Measurements from ENCODE around the gene CDC42BPG. TPM values are rescaled to one million over a fixed set of nuclear protein-coding genes. Genes with fewer than 3 reads are reported as not detected.
A peak's percentile ranks its signal among the peaks of the same experiment; 100 is the strongest.
"Not testable (repeated sequence)": the region's sequence is repeated elsewhere in the genome, so short reads cannot be mapped to it uniquely, and the experiment has no call there.

CDC42BPG gene
- total RNA-seq, 1 experiment from 2014 or later: 30.1 TPM

DNA sequence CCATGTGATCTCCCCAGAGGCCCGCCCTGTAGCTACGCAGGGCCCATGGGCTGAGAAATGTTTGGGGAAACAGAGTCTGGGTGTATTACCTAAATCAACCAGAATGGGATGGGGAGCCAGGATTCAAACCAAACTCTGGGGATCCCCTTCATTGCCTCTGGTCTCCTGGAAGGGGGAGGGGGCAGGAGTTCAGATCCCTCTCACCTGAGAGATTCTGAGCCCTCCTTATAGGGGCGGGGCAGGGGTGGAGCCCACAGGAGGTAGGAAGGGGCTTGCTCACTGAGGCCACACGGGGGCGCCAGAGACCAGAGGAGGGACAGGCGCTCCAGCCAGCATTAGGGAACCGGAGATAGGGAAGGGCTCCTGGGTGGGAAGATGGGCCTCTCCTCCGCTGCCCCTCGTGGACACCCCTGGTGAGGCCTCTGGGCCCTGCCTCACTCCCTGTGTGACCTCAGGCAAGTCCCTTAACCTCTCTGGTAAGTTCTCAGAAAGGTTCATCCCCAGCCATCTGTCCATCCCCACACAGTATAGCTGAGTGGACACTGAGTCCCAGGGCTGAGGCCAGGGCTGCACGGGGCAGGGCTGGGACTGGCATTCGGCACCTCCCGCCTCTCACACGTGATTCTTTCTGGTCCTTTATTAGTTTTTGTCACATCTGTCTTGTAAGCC lies 2.7 kb upstream of the CDC42BPG start (continued):
- no peak for TF ChIP-seq FOSL1 (IDR thresholded peaks at IDR 0.05; ENCODE audit: low read depth)
- TF ChIP-seq RAD21 (IDR thresholded peaks at IDR 0.05; ENCODE audit: low read depth): no peak
- peak; percentile 59 for TF ChIP-seq YY1 (IDR thresholded peaks at IDR 0.05; ENCODE audit: extremely low read depth, insufficient replicate concordance, low read depth, low read length)
- no peak for TF ChIP-seq ELF1 (IDR thresholded peaks at IDR 0.05; ENCODE audit: borderline replicate concordance, low read depth)
- no peak for TF ChIP-seq JUND (IDR thresholded peaks at IDR 0.05)
- TF ChIP-seq ZBTB33 (IDR thresholded peaks at IDR 0.05; ENCODE audit: extremely low read depth, insufficient replicate concordance, low read length): no peak
- TF ChIP-seq ATF3 (IDR thresholded peaks at IDR 0.05): no peak
- no peak for TF ChIP-seq ZNF274 (IDR thresholded peaks at IDR 0.05; ENCODE audit: low read depth, low read length)
- no peak for TF ChIP-seq SIN3A (IDR thresholded peaks at IDR 0.05; ENCODE audit: low read depth)
- peak; percentile 18; the same call in 1 of the 2 replicates for TF ChIP-seq POLR2AphosphoS5 (IDR thresholded peaks at IDR 0.05; ENCODE audit: low read depth, low read length)
- TF ChIP-seq MAX (IDR thresholded peaks at IDR 0.05): no peak
- no peak for TF ChIP-seq TCF7L2 (IDR thresholded peaks at IDR 0.05; ENCODE audit: borderline replicate concordance, extremely low read depth, insufficient read depth, insufficient read length)

GRCh38 chr11:64845776-64846129 lies 1.3 kb upstream of the CDC42BPG start:
- RAD21 ChIA-PET (ENCODE audit: low non-redundant PET in 1 of 2, low total read pairs in 2 of 2, uncharacterized antibody in 2 of 2, unreplicated experiment in 2 of 2); H3K4me3 ChIP-seq (replicated peaks in 1 of 2; ENCODE audit: low read depth in 1 of 2, low read length in 2 of 2); ATAC-seq; H2AFZ ChIP-seq (ENCODE audit: low read depth, low read length, poor library complexity, severe bottlenecking); H3K27me3 ChIP-seq (ENCODE audit: insufficient read depth, low read length); H3K9me2 ChIP-seq (ENCODE audit: insufficient read depth); DNase-seq (ENCODE audit: low read depth, low spot score); H3K9me3 ChIP-seq (ENCODE audit: control insufficient read depth in 1 of 2, insufficient read depth in 1 of 2, low read depth in 1 of 2, low read length in 2 of 2); H4K20me1 ChIP-seq (ENCODE audit: insufficient read depth); H3K36me3 ChIP-seq (ENCODE audit: control insufficient read depth in 1 of 2, insufficient read depth in 2 of 2, low read length in 2 of 2); BruUV-seq (replicated peaks): not testable (repeated sequence)
- Histone ChIP-seq H3K4me1 (ENCODE audit: control insufficient read depth in 1 of 2, insufficient read depth in 2 of 2, low read length in 2 of 2) (peaks cover 66 to 85% of the 10 kb centered on the region in 2 experiments), H3K27ac (ENCODE audit: low read depth, low read length) (peak overlapping the region; percentile 88), H3K4me2 (ENCODE audit: low read length) (peak overlapping the region; percentile 100; the same call in 1 of the 2 replicates), H3K9ac (ENCODE audit: low read length) (0 out of 2 replicates have a peak overlapping the region, but pooled peaks have one; percentile 87), H3K79me2 (ENCODE audit: insufficient read depth, low read length) (peaks cover 22% of the 10 kb centered on the region)
- ChIA-PET POLR2A (interaction anchor here (0.6 to 6.0 kb wide), 6 partner anchors 10 to 416 kb away, joined by 3 to 36 read pairs (median 3); partner anchors contain the start of genes EHD1 and POLA2), CTCF (interaction anchor here (0.8 to 7.3 kb wide), 7 partner anchors 10 to 267 kb away, joined by 3 to 112 read pairs (median 3); partner anchors contain the start of gene BATF2)
- intact Hi-C loops (cut with micrococcal nuclease): loop anchor here (2.0 to 10.0 kb wide), 5 partner anchors 152 to 409 kb away; partner anchors contain the start of genes BATF2, CAPN1, SNX15 and TM7SF2
